Left ventricle myocardium superior (tissue), 1 donor: Measurements from ENCODE around the gene TSPOAP1. TPM values are rescaled to one million over a fixed set of nuclear protein-coding genes. Genes with fewer than 3 reads are reported as not detected.

Source experiments
- ATAC-seq: fragments of 200-7000 bp; cut with Tn5 transposase; one replicate; pipeline ENCODE4 v1.9.1; 2020; ENCODE audit warnings: mild to moderate bottlenecking, moderate library complexity
- DNase-seq: peaks from one replicate; pipeline ENCODE4 v3.0.0-alpha.2; 2020
- intact Hi-C: fragments of 100-400 bp; cut with micrococcal nuclease; formaldehyde crosslinking; loops from one replicate; pipeline ENCODE4 v1.11.0; 2022
- total RNA-seq: library from RNA; stranded (reverse); fragmentation: NEBNext Ultra II Directional; extraction: Animal tissue kit (Norgen Biotek cat#: 25700); gene quantifications from one replicate; pipeline ENCODE4 v1.2.1, GENCODE V29; 2021
- donor health status: DM: no; HTN: yes; CAD: no; lungs with severe emphysema.

TSPOAP1 gene
- total RNA-seq, 1 donor from 2014 or later = 18.8 TPM

GRCh38 chr17:58322581-58323185, 5.9 kb downstream of the TSPOAP1 start:
- DNase-seq (peak; percentile 7), ATAC-seq (no peak)
- intact Hi-C loops = no loop called here

- ATAC-seq = no peak
- intact Hi-C loops = no loop called here
- peak; percentile 12 for DNase-seq
Observed at GRCh38 chr17:58321571-58322525, 6.7 kb downstream of the TSPOAP1 start.

- DNase-seq (peak; percentile 11), ATAC-seq (no peak)
- intact Hi-C loops = no loop called here
Observed at GRCh38 chr17:58320570-58321323, 7.8 kb downstream of the TSPOAP1 start.

GRCh38 chr17:58320163-58320558, 8.4 kb downstream of the TSPOAP1 start:
- intact Hi-C loops = no loop called here
- peak; percentile 9 for DNase-seq
- no peak for ATAC-seq

GRCh38 chr17:58319173-58320162, 9.1 kb downstream of the TSPOAP1 start:
- DNase-seq (peak; percentile 20), ATAC-seq (no peak)
- intact Hi-C loops = no loop called here

- no peak for ATAC-seq
- intact Hi-C loops = no loop called here
- no peak for DNase-seq
Observed at GRCh38 chr17:58318627-58319172, 9.9 kb downstream of the TSPOAP1 start.

- ATAC-seq = no peak
- DNase-seq = peak; percentile 23
- intact Hi-C loops = no loop called here
Observed at GRCh38 chr17:58318065-58318481, 10.5 kb downstream of the TSPOAP1 start.

GRCh38 chr17:58317421-58318064, 11.1 kb downstream of the TSPOAP1 start:
- ATAC-seq (peak; percentile 61), DNase-seq (peak; percentile 25)
- intact Hi-C loops = no loop called here

- intact Hi-C loops = no loop called here
- ATAC-seq = no peak
- peak; percentile 9 for DNase-seq
Observed at GRCh38 chr17:58316260-58316960, 12.2 kb downstream of the TSPOAP1 start.

- ATAC-seq = no peak
Observed at GRCh38 chr17:58315750-58316149, 12.8 kb downstream of the TSPOAP1 start.

GRCh38 chr17:58315281-58315711, 13.3 kb downstream of the TSPOAP1 start:
- DNase-seq (peak; percentile 17), ATAC-seq (no peak)
- intact Hi-C loops = no loop called here

More at GRCh38 chr17:58315750-58316149, 12.8 kb downstream of the TSPOAP1 start:
- DNase-seq = no peak
- intact Hi-C loops = no loop called here

- ATAC-seq (no peak), DNase-seq (no peak)
- intact Hi-C loops = no loop called here
Observed at GRCh38 chr17:58314706-58315015, 13.9 kb downstream of the TSPOAP1 start.

GRCh38 chr17:58313815-58314705, 14.5 kb downstream of the TSPOAP1 start:
- DNase-seq (no peak), ATAC-seq (no peak)
- intact Hi-C loops = no loop called here

GRCh38 chr17:58312829-58313228, 15.8 kb downstream of the TSPOAP1 start:
- DNase-seq (no peak), ATAC-seq (no peak)
- intact Hi-C loops = no loop called here

GRCh38 chr17:58312021-58312630, 16.5 kb downstream of the TSPOAP1 start:
- ATAC-seq = no peak
- intact Hi-C loops = no loop called here
- no peak for DNase-seq

- intact Hi-C loops = no loop called here
- ATAC-seq = no peak
- DNase-seq = peak; percentile 8
Observed at GRCh38 chr17:58311429-58311894, 17.1 kb downstream of the TSPOAP1 start.
